ENCODE data around the gene CITED1.

DNA sequence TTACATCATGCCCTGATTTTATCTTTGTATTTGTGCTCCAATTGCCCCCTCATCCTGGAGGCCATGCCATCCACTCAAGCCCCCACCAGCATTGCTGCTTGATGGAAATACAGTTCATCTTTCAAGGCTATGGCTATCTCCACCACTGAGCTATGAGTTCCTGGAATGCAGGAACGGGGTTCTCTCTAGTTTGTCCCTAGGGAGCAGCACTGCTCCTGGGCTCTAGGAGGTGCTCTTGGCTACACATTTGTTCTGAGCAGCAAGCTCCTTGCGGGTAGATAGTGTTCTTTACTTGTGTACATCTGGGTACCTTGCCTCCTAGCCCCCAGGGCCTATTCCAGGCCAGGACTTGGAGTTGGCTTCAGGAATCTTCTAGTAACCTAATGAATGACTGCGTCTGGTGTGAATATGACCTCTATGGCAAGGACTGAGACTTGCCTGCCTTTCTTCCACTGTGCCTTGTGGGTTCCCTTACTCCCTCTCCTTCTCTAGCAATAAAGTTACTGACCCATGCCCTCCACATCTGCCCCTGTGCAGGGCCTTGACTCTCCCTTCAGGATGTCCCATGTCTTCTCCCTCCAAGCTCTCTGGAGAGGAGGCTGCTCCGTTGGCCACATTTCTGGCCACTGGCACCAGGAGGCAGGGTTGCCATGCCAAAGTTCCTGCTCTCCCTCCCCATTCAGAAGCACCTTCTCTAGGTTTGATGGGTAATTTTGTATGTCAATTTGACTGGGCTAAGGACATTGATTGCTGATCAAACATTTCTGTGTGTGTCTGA is 7.6 kb downstream of the CITED1 start:
- TF ChIP-seq, protein P1, sequence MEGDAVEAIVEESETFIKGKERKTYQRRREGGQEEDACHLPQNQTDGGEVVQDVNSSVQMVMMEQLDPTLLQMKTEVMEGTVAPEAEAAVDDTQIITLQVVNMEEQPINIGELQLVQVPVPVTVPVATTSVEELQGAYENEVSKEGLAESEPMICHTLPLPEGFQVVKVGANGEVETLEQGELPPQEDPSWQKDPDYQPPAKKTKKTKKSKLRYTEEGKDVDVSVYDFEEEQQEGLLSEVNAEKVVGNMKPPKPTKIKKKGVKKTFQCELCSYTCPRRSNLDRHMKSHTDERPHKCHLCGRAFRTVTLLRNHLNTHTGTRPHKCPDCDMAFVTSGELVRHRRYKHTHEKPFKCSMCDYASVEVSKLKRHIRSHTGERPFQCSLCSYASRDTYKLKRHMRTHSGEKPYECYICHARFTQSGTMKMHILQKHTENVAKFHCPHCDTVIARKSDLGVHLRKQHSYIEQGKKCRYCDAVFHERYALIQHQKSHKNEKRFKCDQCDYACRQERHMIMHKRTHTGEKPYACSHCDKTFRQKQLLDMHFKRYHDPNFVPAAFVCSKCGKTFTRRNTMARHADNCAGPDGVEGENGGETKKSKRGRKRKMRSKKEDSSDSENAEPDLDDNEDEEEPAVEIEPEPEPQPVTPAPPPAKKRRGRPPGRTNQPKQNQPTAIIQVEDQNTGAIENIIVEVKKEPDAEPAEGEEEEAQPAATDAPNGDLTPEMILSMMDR (IDR thresholded peaks at IDR 0.05): peak in 1 of 4 experiments; percentile 22
- no peak for TF ChIP-seq POLR2A (IDR thresholded peaks at IDR 0.05)
- no peak for TF ChIP-seq POLR2AphosphoS5 (IDR thresholded peaks at IDR 0.05)
- no peak for TF ChIP-seq EP300 (IDR thresholded peaks at IDR 0.05)
